Mucosa of rectum (tissue), 2 donors: Measurements from ENCODE around the gene ANKRD62.
"Not testable (repeated sequence)": the region's sequence is repeated elsewhere in the genome, so short reads cannot be mapped to it uniquely, and the experiment has no call there.

Experiments
- H3K27ac ChIP-seq, 2 donors: one replicate each; pipeline ENCODE4 v1.7.0; 2013; ENCODE audit warnings: inconsistent platforms in 2 of 2, low read depth in 2 of 2, low read length in 2 of 2
- H3K27me3 ChIP-seq, 2 donors: one replicate each; pipeline ENCODE4 v1.7.0; 2013; ENCODE audit warnings: low read length in 2 of 2; ENCODE audit not compliant: control insufficient read depth in 2 of 2, insufficient read depth in 2 of 2
- H3K36me3 ChIP-seq, 2 donors: one replicate each; pipeline ENCODE4 v1.7.0; 2013; ENCODE audit warnings: low read length in 2 of 2; ENCODE audit not compliant: control insufficient read depth in 2 of 2, insufficient read depth in 2 of 2
- H3K4me1 ChIP-seq, 2 donors: one replicate each; pipeline ENCODE4 v1.7.0; 2013; ENCODE audit warnings: low read length in 2 of 2, mild to moderate bottlenecking in 1 of 2; ENCODE audit not compliant: control insufficient read depth in 2 of 2, insufficient read depth in 2 of 2
- H3K4me3 ChIP-seq, 2 donors: one replicate each; pipeline ENCODE4 v1.7.0; 2013; ENCODE audit warnings: low read length in 2 of 2
- H3K9ac ChIP-seq, 2 donors: one replicate each; pipeline ENCODE4 v1.7.0; 2013; ENCODE audit warnings: low read length in 2 of 2, low read depth in 1 of 2, mild to moderate bottlenecking in 1 of 2
- H3K9me3 ChIP-seq, 2 donors: one replicate each; pipeline ENCODE4 v1.7.0; 2013; ENCODE audit warnings: low read length in 2 of 2; ENCODE audit not compliant: control insufficient read depth in 2 of 2
- donor health status: healthy.
- donor health status: Normal muscosa, but diverticular disease.

The ANKRD62 gene

DNA sequence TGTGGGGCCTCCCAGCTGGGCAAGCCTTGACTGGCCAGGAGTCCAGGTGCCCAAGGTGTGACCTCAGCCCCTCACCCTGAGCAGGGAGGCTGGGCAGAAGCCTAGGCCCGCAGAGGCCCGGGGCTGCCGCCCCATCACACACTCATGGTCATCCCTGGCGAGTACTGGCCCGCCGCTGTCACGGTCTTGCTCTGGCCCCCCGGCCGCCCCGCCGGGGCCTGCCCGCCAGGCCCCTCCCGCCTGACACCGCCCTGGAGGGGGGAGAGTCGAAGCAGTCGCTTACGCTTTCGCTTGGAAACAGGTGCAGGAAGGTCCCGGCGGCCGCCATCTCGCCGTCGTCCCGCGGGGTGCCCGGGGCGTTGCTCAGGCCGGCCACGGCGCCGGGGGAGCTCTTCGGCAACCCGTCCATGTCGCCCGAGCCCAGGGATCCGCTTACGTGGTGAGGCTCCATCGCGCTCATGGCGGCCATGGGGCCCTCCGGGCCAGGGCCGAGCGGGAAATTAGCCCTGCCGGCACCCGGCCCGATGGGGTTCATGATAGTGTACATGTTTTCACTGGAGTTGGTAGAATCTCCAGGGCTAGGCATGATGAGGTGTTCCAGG is 26.6 kb upstream of the ANKRD62 start:
- no peak overlapping the region for H3K9ac ChIP-seq
- H3K4me3 ChIP-seq, result no peak overlapping the region
- H3K27me3 ChIP-seq, result no peaks in the 10 kb centered on the region
- no peaks in the 10 kb centered on the region for H3K4me1 ChIP-seq
- H3K36me3 ChIP-seq, result no peaks in the 10 kb centered on the region
- no peak overlapping the region for H3K27ac ChIP-seq
- H3K9me3 ChIP-seq, result no peaks in the 10 kb centered on the region

DNA sequence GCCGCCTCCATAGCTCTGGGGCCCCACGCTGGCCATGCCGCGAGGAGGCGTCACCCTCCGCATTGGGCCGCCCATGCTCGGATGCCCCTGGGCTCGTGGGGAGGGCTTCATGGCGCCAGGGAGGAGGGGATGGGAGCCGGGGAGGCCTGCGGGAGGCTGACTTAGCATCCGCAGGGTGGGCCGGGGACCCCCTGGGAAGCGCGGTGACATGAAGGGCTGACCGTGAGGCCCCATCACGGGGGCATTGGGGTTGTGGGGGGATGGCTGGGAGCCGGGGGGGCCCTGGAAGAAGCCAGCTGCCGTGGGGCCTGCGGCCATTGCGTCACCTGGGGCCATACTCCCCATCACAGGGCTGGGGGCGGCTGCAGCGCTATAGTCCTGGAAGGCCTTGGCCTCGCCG is 26.0 kb upstream of the ANKRD62 start:
- Histone ChIP-seq H3K4me1 (no peaks in the 10 kb centered on the region), H3K9me3 (no peaks in the 10 kb centered on the region), H3K27me3 (no peaks in the 10 kb centered on the region), H3K27ac (no peak overlapping the region), H3K36me3 (no peaks in the 10 kb centered on the region), H3K9ac (no peak overlapping the region), H3K4me3 (no peak overlapping the region)

DNA sequence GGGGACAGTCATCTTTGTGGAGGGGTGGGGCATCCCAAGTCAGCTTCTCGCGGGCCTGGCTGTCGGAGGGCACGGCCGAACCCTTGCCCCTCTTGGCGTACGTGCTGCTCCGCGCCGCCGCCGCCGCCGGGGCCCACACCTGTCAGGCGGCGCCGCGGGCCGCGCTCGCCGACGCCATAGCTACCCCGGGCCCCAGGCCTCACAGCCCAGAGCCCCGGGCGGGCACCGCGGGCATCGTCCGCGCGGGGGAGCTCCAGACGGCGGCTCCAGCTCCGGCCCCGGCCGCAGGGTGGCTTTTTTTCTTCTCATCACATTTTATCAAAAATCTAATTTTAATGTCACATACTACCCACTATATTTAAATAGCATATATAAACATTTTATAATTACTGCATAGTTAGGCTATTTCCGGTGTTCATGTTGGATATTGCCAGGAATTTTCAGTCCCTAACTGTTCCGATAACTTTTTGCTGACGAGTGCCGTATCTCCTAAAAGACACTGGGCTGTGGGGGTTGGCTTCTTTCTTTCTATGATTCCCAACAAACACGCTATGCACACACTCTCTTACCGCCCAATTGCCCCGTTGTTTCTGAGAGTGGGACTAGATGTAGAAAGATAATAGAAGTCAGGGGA is 25.2 kb upstream of the ANKRD62 start:
- not testable (repeated sequence) for H3K9me3 ChIP-seq, H3K27ac ChIP-seq, H3K4me3 ChIP-seq, H3K9ac ChIP-seq, H3K36me3 ChIP-seq, H3K27me3 ChIP-seq, H3K4me1 ChIP-seq

DNA sequence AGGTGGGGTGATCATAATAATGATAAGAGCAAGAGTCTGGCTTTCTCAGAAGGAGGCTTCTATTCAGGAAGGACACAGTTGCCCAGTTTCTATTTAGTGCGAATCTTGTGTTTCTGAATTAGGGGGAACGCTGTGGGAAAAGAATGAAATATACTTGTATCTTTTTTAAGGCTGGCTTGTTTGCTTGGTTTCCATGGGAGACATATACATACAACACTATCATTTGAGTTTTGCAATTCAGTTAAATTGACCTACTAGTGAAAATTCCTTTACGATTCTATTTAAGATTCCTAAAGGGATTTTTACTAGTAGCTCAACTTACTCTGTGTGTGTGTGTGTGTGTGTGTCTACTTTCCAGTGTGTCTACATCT is 24.7 kb upstream of the ANKRD62 start:
- no peaks in the 10 kb centered on the region for H3K4me1 ChIP-seq
- no peak overlapping the region for H3K27ac ChIP-seq
- no peaks in the 10 kb centered on the region for H3K9me3 ChIP-seq
- no peak overlapping the region for H3K9ac ChIP-seq
- H3K4me3 ChIP-seq, result no peak overlapping the region
- H3K36me3 ChIP-seq, result no peaks in the 10 kb centered on the region
- no peaks in the 10 kb centered on the region for H3K27me3 ChIP-seq

DNA sequence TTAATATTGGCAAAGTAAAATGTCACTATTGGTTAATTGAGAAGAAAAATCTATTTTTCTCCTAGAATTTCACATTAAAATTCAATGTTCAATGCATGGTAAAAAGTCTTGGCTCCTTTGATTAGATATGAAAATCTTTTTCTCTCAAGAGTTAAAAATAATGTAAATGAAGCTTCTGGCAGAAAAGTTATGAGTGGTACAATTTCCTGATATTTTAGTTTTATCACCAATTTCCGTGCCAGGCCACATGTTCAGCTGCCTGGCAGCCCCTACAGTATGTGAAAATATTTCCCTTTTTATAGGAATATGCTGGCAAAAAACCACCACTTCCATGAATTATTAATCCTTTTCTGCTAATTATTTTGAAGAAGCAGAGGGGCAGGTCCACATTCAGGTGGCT is 22.6 kb upstream of the ANKRD62 start:
- H3K36me3 ChIP-seq, H3K27me3 ChIP-seq, H3K9ac ChIP-seq: not testable (repeated sequence)

DNA sequence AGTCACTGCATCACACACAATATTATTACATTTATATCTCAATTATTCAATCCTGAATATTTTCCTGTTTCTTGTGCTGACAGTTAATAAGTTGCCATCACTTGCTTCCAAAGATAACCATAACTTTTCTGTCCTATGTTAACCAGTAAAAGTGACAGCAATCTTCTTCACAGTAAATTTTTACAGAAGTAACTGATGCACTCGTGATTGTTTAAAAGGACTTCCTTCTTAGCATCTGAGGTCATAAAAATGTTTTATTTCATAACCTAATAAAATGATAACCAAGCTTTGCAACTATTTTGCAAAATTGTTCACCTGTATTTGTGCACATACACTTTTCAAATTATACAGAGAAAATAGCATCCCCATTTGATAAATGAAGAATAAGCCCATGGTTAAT is 20.6 kb upstream of the ANKRD62 start:
- Histone ChIP-seq H3K4me1 (no peaks in the 10 kb centered on the region), H3K36me3 (no peaks in the 10 kb centered on the region), H3K27me3 (no peaks in the 10 kb centered on the region), H3K27ac (no peak overlapping the region), H3K9me3 (no peaks in the 10 kb centered on the region), H3K9ac (no peak overlapping the region), H3K4me3 (no peak overlapping the region)

More for the DNA sequence above, 22.6 kb upstream of the ANKRD62 start:
- H3K4me1 ChIP-seq, H3K4me3 ChIP-seq, H3K9me3 ChIP-seq, H3K27ac ChIP-seq: not testable (repeated sequence)

DNA sequence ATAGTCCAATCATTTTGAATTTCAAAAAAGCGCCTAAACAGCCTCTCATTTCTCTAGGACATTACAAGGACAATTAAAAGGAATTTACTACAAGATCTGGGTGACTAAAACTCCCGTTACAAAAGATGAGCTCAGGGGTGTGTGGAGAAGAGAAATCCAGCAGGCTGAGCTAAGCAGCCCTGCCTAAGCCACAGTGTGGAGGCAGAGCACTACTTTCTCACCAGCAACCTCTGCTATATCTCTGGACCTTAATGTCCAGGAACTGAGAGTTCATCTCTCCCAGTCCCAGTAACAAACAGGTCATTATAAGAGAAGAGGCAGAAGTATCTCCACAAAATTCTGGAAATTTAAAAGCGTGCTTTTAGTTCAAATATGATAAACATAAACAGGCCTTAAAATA is 18.9 kb upstream of the ANKRD62 start:
- no peaks in the 10 kb centered on the region for H3K9me3 ChIP-seq
- no peak overlapping the region for H3K27ac ChIP-seq
- H3K4me3 ChIP-seq, result no peak overlapping the region
- no peaks in the 10 kb centered on the region for H3K4me1 ChIP-seq
- H3K9ac ChIP-seq, result no peak overlapping the region
- H3K36me3 ChIP-seq, result no peaks in the 10 kb centered on the region
- no peaks in the 10 kb centered on the region for H3K27me3 ChIP-seq

DNA sequence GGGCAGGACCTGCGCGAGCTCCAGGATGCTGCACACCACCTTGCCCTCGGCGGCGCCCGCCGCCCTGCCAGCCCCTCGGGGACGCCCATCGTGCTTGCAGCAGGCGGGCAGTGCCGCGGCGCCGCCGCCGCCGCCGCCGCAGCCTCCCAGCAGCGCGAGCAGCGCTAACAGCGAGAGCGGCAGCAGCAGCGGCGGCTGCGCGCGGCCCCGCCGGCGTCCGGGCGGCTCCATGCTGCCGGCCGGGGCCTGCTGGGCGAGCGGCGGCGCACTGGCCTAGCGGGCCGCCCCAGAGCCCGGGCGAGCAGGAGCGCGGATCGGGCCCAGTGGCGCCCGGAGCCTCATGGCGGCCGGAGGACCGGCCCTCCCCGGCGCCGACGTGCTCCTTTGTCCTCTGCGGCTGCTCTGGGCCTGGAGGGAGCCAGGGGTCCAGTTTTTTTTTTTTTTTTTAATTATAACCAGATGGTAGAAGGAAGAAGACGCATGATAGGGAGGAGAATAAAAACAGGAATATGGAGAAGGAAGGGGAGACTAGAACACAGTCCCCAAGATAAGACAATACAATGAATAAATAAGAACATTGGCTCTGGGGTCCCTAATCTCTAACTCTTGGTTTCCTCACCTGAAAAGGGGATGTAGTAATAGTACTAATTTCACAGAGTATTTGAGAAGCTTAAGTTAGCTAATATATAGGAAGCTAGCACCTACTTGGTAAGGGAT is 17.1 kb upstream of the ANKRD62 start:
- Histone ChIP-seq H3K36me3 (no peaks in the 10 kb centered on the region), H3K4me3 (peak overlapping the region in 1 of 2 donors; percentile 13), H3K27me3 (no peaks in the 10 kb centered on the region), H3K4me1 (no peaks in the 10 kb centered on the region), H3K9me3 (no peaks in the 10 kb centered on the region), H3K9ac (peak overlapping the region in 1 of 2 donors; percentile 10), H3K27ac (no peak overlapping the region)

DNA sequence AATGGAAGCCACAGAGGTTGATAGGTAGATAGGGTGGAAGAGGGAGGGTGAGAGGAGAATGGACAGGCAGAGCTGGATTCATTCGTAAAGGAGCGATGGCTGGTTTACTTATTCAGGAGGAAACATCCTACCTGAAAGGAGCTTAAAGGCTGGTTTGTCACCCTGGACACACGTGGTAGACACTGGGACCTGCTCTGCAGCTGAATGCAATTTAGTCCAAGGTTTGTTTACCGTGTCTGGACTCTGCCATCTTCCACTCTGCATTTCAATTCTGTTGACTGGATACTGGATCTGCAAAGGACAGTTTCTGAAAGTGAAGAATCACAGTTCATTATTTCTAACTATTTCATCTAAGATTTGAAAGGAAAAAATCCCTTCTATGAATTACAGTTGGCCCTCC is 15.6 kb upstream of the ANKRD62 start:
- not testable (repeated sequence) for H3K4me3 ChIP-seq, H3K9ac ChIP-seq, H3K9me3 ChIP-seq, H3K4me1 ChIP-seq, H3K36me3 ChIP-seq, H3K27me3 ChIP-seq, H3K27ac ChIP-seq

DNA sequence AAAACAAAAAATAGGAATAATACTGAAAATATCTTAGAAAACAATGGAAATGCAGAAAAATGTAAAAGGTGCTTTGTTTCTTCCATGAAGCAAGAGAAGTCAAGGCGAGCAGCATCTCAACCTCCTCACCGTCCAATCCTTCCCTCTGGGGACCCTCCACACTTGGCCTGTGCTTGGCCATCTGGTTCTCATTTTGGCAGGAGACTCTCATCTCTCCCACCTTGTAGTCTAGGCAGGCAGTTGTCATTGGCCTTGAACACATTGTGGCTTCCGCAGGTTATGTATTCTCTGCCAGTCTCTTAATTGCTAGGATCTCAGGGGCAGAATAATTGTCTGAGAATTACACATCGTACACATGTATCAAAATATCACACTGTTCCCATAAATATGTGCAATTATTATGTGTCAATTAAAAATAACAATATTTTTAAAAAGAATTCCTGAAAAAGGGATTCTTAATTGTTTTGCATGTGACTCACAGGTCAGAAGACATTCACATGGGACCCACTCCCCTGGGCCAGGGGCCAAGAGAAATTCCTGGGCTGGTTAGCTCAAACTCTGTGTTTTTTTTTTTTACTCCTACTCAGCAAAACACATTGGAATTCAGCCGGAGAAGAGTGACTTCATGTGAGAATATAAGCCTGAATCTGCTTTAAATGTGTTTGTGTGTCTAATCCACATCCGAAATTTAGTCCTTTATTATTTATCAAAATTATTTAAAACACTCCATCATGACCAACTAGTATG is 14.0 kb upstream of the ANKRD62 start:
- Histone ChIP-seq H3K9ac (no peak overlapping the region), H3K27me3 (no peaks in the 10 kb centered on the region), H3K27ac (no peak overlapping the region), H3K9me3 (no peaks in the 10 kb centered on the region), H3K36me3 (no peaks in the 10 kb centered on the region), H3K4me3 (no peak overlapping the region), H3K4me1 (no peaks in the 10 kb centered on the region)
